Ascending aorta (tissue), 2 donors: ENCODE data around the gene CD14. TPM values are rescaled to one million over a fixed set of nuclear protein-coding genes. Genes with fewer than 3 reads are reported as not detected.
A peak's percentile ranks its signal among the peaks of the same experiment; 100 is the strongest.
"Not testable (repeated sequence)": the region's sequence is repeated elsewhere in the genome, so short reads cannot be mapped to it uniquely, and the experiment has no call there.

Source experiments
- DNase-seq, 2 donors: peaks; one replicate each; pipeline ENCODE4 v3.0.0-alpha.2; 2019; ENCODE audit warnings: low spot score in 2 of 2
- H3K27ac ChIP-seq, 2 donors: fragments of 200-600 bp; sonication (generic); one replicate each; pipeline ENCODE4 v1.5.1; 2016 to 2017; ENCODE audit warnings: mild to moderate bottlenecking in 1 of 2
- H3K27me3 ChIP-seq: fragments of 200-600 bp; sonication (generic); one replicate; pipeline ENCODE4 v1.5.1; 2017
- H3K36me3 ChIP-seq, 2 donors: fragments of 200-600 bp; sonication (generic); one replicate each; pipeline ENCODE4 v1.5.1; 2016
- H3K4me1 ChIP-seq, 2 donors: fragments of 200-600 bp; sonication (generic); one replicate each; pipeline ENCODE4 v1.5.1; 2016 to 2017; ENCODE audit warnings: mild to moderate bottlenecking in 1 of 2
- H3K4me3 ChIP-seq, 2 donors: fragments of 200-600 bp; sonication (generic); one replicate each; pipeline ENCODE4 v1.5.1; 2016 to 2017; ENCODE audit warnings: mild to moderate bottlenecking in 1 of 2
- H3K9me3 ChIP-seq, 2 donors: fragments of 200-600 bp; sonication (generic); one replicate each; pipeline ENCODE4 v1.5.1; 2016
- intact Hi-C: fragments of 100-400 bp; cut with DNase I; formaldehyde crosslinking; loops from one replicate; pipeline ENCODE4 v1.15.1; 2023
- total RNA-seq: library from RNA; depleted of rRNA; stranded (reverse); fragments of >200 nt; gene quantifications from one replicate; pipeline ENCODE4 v1.1.0, GENCODE V29; 2016
- TF ChIP-seq, protein P1 (sequence below), 3 experiments: fragments of 200-600 bp in 2 of 3; fragments of 450-650 bp in 1 of 3; sonication (generic) in 2 of 3; IDR thresholded peaks; one replicate each; pipeline ENCODE4 v1.5.1; 2016 to 2019; ENCODE audit warnings: antibody characterized with exemption in 3 of 3, mild to moderate bottlenecking in 1 of 3, moderate library complexity in 1 of 3

Gene CD14
- total RNA-seq, 1 donor from 2014 or later = 122 TPM

DNA sequence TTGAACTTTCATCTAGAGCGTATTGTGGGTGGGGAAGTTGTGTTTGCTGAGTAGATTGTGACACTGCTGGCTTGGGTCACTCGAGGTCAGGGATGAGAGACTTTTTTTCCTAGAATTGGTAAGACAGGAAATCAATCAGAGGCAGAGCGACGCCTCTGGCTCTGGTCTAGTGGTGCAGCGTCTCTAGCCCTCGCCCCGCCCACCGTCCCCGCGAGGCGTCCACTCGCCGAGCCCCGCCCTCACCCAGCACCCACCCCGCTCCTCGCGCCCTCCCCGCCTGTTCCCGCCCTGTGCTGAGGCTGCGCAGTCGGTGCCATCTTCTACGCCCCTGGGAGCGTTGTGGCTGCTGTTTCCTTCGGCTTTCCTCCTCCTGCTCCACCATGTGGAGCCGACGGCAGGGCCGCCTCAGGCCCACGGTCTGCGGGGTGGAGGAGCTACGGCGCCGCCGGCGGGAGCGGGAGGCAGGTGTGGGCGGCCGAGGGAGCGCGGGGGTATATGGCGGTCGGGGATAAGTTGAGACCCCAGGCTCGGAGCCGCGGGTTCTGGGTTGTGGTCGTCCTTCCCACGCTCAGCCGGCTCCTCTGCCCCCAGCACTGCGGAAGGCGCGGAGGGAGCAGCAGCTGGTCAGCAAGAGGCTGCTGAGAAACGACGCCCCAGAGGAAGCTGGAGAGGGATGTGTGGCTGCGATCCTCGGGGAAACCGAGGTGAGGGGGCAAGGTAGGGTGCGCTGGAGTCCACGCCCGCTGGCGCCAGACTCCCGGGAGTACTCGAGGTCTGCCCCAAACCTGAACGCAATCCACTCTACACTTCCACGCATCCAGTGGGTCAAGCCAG is 6.4 kb upstream of the CD14 start, which contains the start of gene TMCO6:
Gene TMCO6, plus strand, starts transcription at position 304 of the 834 bp plus-strand sequence. Its CDS starts 77 bp downstream, at position 381.
- Histone ChIP-seq H3K27me3 (no peaks in the 10 kb centered on the region), H3K27ac (peak within 1 kb of the TSS; percentile 85 to 89), H3K9me3 (no peaks in the 10 kb centered on the region), H3K4me3 (peak within 1 kb of the TSS; percentile 61 to 86), H3K36me3 (peaks cover 0 to 19% of the 10 kb centered on the region in 2 donors), H3K4me1 (peaks cover 3 to 8% of the 10 kb centered on the region in 2 donors)
- intact Hi-C loops = loop anchor here (1.0 to 2.0 kb wide), 5 partner anchors 8 to 238 kb away; partner anchors contain the start of genes ANKHD1, APBB3, EIF4EBP3 and IK
- TF ChIP-seq, protein P1, sequence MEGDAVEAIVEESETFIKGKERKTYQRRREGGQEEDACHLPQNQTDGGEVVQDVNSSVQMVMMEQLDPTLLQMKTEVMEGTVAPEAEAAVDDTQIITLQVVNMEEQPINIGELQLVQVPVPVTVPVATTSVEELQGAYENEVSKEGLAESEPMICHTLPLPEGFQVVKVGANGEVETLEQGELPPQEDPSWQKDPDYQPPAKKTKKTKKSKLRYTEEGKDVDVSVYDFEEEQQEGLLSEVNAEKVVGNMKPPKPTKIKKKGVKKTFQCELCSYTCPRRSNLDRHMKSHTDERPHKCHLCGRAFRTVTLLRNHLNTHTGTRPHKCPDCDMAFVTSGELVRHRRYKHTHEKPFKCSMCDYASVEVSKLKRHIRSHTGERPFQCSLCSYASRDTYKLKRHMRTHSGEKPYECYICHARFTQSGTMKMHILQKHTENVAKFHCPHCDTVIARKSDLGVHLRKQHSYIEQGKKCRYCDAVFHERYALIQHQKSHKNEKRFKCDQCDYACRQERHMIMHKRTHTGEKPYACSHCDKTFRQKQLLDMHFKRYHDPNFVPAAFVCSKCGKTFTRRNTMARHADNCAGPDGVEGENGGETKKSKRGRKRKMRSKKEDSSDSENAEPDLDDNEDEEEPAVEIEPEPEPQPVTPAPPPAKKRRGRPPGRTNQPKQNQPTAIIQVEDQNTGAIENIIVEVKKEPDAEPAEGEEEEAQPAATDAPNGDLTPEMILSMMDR (IDR thresholded peaks at IDR 0.05) = peak; percentile 25 to 76 (median 70)
- peak; percentile 83 to 98 for DNase-seq

DNA sequence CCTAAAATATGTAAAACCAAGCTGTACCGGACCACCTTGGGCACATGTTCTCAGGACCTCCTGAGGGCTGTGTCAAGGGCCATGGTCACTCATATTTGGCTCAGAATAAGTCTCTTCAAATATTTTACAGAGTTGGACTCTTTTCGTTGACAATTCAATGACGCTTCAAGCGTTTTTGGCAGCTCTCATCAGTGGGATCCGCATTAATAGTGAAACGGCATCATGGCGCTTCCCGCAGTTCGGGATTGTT is 5.8 kb upstream of the CD14 start:
- H3K4me3 ChIP-seq = peak overlapping the region; percentile 61 to 86
- not testable (repeated sequence) for H3K4me1 ChIP-seq, H3K27me3 ChIP-seq, H3K9me3 ChIP-seq, DNase-seq
- peaks cover 0 to 15% of the 10 kb centered on the region in 2 donors for H3K36me3 ChIP-seq
- peak overlapping the region; percentile 78 to 85 for H3K27ac ChIP-seq
- intact Hi-C loops = loop anchor here (1.0 to 2.0 kb wide), 5 partner anchors 8 to 238 kb away; partner anchors contain the start of genes ANKHD1, APBB3, EIF4EBP3 and IK

DNA sequence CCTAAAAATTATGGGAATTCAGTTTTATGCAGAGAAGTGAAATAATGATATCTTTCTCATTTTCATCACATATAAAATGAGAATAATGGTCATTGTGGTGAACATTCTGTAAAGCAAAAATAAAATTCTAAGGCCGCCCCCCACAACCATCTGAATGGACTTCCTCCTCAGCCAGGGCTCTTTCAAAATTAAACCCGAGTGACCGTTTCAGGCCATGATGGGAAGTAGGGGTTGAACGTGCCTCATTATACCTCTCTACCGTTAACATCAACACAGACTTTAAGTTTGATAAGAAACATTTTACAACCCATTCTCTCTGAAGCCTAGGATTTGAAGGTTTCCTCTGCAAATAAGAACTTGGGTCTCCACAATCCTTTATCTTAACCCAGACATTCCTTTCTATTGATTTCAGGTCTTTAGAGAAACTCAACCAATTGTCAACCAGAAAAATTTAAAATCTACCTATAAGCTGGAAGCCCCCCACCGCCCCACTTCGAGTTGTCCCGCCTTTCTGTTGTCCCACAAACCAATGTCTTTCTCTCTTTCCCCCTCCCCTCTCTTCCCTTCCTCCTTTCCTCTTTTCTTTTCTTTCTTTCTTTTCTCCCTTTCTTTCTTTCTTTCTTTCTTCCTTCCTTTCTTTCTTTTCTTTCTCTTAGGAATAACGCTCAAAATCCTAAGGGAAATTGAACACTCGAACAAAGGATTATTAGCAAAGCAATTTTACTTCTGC is 4.6 kb upstream of the CD14 start:
- Histone ChIP-seq H3K27me3 (no peaks in the 10 kb centered on the region), H3K27ac (no peak overlapping the region), H3K9me3 (no peaks in the 10 kb centered on the region), H3K4me1 (peaks cover 3 to 12% of the 10 kb centered on the region in 2 donors), H3K36me3 (peaks cover 0 to 3% of the 10 kb centered on the region in 2 donors), H3K4me3 (no peak overlapping the region)
- intact Hi-C loops = loop anchor here (2.0 kb wide), 1 partner anchor 27 kb away; the partner anchor contains the start of gene WDR55
- TF ChIP-seq, protein P1 (IDR thresholded peaks at IDR 0.05) = no peak
- DNase-seq = no peak

DNA sequence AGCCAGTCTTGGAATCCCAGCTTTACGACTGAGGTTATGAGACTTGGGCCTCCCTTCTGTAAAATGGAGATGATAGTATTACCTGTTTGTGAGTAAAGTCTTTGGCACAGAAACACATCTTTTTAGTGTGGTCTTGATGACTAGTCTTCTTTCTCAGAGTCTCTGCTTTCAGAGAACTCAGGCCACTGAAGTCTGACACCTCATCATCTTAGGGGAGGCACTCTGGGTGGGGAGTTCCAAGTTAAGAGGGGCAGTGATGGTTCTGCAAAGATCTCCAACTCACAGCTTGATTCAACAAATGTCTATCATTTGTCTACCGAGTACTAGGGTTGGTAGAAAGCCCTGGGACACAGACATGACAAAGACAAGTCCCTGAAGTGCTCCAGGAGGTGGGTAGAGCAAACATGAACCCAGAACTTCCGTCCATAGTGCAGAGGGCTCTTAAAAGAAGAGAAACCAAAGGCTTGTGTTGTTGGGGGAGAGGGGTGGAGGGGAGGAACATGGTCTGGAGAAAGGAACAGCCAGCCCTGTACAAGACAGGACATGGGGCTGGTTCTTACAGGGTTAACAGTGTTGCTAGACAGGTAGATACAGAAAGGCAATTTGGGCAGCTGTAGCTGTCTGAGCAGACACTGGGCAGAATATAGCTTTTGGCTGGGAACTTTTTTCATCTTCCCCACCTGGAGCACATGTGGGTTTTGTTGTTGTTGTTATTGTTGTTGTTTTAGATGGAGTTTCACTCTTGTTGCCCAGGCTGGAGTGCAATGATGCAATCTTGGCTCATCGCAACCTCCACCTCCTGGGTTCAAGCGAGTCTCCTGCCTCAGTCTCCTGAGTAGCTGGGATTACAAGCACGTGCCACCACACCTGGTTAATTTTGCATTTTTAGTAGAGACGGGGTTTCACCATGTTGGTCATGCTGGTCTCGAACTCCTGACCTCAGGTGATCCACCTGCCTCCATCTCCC is 2.6 kb upstream of the CD14 start:
- H3K27ac ChIP-seq = no peak overlapping the region
- intact Hi-C loops = no loop called here
- H3K4me3 ChIP-seq = no peak overlapping the region
- no peaks in the 10 kb centered on the region for H3K27me3 ChIP-seq
- TF ChIP-seq, protein P1 (IDR thresholded peaks at IDR 0.05) = no peak
- no peaks in the 10 kb centered on the region for H3K9me3 ChIP-seq
- H3K36me3 ChIP-seq = no peaks in the 10 kb centered on the region
- H3K4me1 ChIP-seq = peaks cover 3 to 12% of the 10 kb centered on the region in 2 donors
- no peak for DNase-seq

DNA sequence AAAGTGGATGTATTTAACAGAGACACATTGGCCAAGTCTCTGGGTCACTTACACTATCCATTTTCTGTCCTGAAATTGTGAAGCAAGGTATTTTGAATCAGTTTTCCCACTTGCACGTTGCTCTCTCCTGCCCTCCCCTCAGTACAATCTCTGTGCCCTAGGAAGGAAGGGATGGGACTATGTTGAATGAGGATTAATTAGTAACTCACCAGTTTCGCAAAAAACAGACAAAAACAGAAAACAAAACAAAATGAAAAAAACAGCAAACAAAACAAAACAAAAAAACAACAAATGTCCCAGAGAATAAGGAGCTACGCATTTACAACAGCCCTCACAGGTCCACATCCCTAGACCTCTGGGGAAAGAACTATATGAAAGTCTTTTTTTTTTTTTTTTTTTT is 1.1 kb upstream of the CD14 start:
- no peaks in the 10 kb centered on the region for H3K27me3 ChIP-seq
- DNase-seq = no peak
- TF ChIP-seq, protein P1 (IDR thresholded peaks at IDR 0.05) = no peak
- H3K27ac ChIP-seq = no peak overlapping the region
- peaks cover 3 to 8% of the 10 kb centered on the region in 2 donors for H3K4me1 ChIP-seq
- no peaks in the 10 kb centered on the region for H3K36me3 ChIP-seq
- no peak overlapping the region for H3K4me3 ChIP-seq
- intact Hi-C loops = no loop called here
- H3K9me3 ChIP-seq = no peaks in the 10 kb centered on the region
